HL-60 (cell line): ENCODE data around the gene SOX15.

Experiments used
- TF ChIP-seq, protein P1 (sequence below): IDR thresholded peaks from one replicate; pipeline ENCODE4 v1.5.1; 2011; ENCODE audit warnings: low read length, control low read depth, inconsistent platforms; ENCODE audit not compliant: insufficient read depth
- TF ChIP-seq, protein P2 (sequence below): IDR thresholded peaks from 2 replicates; pipeline ENCODE4 v1.6.1; 2012; ENCODE audit warnings: low read depth; ENCODE audit not compliant: insufficient replicate concordance

DNA sequence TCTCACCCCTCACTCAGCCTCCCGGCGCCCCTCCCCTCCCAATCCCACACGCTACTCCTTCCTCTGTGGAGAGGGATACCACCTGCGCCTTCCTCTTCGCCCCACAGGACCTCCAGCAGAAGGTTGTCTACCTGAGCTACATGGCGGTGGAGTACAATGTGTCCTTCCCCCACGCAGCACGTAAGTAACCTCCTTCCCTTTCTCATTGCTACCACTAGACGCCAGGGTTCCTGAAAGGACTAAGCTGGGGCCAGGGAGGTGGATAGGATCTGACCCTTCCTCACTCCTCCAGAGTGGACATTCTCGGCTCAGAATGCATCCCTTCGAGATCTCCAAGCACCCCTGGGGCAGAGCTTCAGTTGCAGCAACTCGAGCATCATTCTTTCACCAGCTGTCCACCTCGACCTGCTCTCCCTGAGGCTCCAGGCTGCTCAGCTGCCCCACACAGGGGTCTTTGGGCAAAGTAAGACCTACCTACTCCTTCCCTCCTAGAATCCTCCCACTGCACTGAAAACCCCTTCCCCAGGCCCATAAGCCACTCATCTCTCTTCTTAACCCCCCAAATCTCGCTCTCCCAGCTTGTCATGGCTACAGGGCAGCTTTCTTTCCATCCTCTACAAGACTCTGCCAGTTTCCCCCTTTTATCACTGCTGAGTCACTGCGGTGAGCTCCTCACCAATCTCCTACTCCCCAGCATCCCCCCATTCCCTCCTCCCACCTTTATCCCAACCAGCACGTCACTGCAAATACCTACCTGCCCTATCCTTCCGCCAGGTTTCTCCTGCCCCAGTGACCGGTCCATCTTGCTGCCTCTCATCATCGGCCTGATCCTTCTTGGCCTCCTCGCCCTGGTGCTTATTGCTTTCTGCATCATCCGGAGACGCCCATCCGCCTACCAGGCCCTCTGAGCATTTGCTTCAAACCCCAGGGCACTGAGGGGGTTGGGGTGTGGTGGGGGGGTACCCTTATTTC is 9.0 kb downstream of the SOX15 start:
- TF ChIP-seq, protein P1, sequence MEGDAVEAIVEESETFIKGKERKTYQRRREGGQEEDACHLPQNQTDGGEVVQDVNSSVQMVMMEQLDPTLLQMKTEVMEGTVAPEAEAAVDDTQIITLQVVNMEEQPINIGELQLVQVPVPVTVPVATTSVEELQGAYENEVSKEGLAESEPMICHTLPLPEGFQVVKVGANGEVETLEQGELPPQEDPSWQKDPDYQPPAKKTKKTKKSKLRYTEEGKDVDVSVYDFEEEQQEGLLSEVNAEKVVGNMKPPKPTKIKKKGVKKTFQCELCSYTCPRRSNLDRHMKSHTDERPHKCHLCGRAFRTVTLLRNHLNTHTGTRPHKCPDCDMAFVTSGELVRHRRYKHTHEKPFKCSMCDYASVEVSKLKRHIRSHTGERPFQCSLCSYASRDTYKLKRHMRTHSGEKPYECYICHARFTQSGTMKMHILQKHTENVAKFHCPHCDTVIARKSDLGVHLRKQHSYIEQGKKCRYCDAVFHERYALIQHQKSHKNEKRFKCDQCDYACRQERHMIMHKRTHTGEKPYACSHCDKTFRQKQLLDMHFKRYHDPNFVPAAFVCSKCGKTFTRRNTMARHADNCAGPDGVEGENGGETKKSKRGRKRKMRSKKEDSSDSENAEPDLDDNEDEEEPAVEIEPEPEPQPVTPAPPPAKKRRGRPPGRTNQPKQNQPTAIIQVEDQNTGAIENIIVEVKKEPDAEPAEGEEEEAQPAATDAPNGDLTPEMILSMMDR = no peak
- TF ChIP-seq, protein P2, sequence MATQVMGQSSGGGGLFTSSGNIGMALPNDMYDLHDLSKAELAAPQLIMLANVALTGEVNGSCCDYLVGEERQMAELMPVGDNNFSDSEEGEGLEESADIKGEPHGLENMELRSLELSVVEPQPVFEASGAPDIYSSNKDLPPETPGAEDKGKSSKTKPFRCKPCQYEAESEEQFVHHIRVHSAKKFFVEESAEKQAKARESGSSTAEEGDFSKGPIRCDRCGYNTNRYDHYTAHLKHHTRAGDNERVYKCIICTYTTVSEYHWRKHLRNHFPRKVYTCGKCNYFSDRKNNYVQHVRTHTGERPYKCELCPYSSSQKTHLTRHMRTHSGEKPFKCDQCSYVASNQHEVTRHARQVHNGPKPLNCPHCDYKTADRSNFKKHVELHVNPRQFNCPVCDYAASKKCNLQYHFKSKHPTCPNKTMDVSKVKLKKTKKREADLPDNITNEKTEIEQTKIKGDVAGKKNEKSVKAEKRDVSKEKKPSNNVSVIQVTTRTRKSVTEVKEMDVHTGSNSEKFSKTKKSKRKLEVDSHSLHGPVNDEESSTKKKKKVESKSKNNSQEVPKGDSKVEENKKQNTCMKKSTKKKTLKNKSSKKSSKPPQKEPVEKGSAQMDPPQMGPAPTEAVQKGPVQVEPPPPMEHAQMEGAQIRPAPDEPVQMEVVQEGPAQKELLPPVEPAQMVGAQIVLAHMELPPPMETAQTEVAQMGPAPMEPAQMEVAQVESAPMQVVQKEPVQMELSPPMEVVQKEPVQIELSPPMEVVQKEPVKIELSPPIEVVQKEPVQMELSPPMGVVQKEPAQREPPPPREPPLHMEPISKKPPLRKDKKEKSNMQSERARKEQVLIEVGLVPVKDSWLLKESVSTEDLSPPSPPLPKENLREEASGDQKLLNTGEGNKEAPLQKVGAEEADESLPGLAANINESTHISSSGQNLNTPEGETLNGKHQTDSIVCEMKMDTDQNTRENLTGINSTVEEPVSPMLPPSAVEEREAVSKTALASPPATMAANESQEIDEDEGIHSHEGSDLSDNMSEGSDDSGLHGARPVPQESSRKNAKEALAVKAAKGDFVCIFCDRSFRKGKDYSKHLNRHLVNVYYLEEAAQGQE = no peak
